MM.1S (cell line): ENCODE measurements around the gene GGN.

Experiments
- EZH2 ChIP-seq: fragments of 300-600 bp; sonication (generic); optimal IDR thresholded peaks from 2 replicates; pipeline ENCODE3; 2017; ENCODE audit warnings: low read depth, mild to moderate bottlenecking, antibody characterized with exemption, low read length, mixed read lengths
- EZH2phosphoT487 ChIP-seq: fragments of 300-600 bp; sonication (generic); IDR thresholded peaks from 2 replicates; pipeline ENCODE4 v1.6.1; 2018; ENCODE audit warnings: antibody characterized with exemption, low read length
- TF ChIP-seq, protein P1 (sequence below): fragments of 300-600 bp; sonication (generic); IDR thresholded peaks from 2 replicates; pipeline ENCODE4 v1.5.1; 2016; ENCODE audit warnings: antibody characterized with exemption, low read length, mixed read lengths

DNA sequence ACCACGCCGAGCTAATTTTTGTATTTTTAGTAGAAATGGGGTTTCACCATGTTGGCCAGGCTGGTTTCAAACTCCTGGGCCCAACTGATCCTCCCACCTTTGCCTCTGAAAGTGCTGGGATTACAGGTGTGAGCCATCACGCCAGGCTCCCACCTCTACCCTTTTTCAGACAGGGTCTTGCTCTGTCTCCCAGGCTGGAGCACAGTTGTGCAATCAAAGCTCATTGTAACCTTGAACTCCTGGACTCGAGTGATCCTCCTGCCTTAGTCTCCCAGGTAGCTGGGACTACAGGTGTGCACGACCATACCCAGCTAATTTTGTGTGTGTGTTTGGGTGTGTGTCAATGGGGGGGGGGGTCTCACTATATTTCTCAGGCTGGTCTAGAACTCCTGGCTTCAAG is 36.4 kb upstream of the GGN start:
- TF ChIP-seq EZH2 (no peak), EZH2phosphoT487 (no peak)
- TF ChIP-seq, protein P1, sequence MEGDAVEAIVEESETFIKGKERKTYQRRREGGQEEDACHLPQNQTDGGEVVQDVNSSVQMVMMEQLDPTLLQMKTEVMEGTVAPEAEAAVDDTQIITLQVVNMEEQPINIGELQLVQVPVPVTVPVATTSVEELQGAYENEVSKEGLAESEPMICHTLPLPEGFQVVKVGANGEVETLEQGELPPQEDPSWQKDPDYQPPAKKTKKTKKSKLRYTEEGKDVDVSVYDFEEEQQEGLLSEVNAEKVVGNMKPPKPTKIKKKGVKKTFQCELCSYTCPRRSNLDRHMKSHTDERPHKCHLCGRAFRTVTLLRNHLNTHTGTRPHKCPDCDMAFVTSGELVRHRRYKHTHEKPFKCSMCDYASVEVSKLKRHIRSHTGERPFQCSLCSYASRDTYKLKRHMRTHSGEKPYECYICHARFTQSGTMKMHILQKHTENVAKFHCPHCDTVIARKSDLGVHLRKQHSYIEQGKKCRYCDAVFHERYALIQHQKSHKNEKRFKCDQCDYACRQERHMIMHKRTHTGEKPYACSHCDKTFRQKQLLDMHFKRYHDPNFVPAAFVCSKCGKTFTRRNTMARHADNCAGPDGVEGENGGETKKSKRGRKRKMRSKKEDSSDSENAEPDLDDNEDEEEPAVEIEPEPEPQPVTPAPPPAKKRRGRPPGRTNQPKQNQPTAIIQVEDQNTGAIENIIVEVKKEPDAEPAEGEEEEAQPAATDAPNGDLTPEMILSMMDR: no peak
